Left kidney (tissue), 2 donors: ENCODE measurements around the gene S100A5. TPM values are rescaled to one million over a fixed set of nuclear protein-coding genes. Genes with fewer than 3 reads are reported as not detected.
"Not testable (repeated sequence)": the region's sequence is repeated elsewhere in the genome, so short reads cannot be mapped to it uniquely, and the experiment has no call there.

Experiments used
- DNase-seq: peaks from one replicate; pipeline ENCODE4 v3.0.0-alpha.2; 2013
- polyA plus RNA-seq: library from polyadenylated mRNA; unstranded; fragments of 120-200 nt; gene quantifications from one replicate; pipeline ENCODE4 v1.2.1, GENCODE V29; 2013; ENCODE audit not compliant: insufficient read length

S100A5 gene
- polyA plus RNA-seq, 1 donor = 1.3 TPM

GRCh38 chr1:153567621-153568366, 27.1 kb upstream of the S100A5 start:
- no peak for DNase-seq

DNA sequence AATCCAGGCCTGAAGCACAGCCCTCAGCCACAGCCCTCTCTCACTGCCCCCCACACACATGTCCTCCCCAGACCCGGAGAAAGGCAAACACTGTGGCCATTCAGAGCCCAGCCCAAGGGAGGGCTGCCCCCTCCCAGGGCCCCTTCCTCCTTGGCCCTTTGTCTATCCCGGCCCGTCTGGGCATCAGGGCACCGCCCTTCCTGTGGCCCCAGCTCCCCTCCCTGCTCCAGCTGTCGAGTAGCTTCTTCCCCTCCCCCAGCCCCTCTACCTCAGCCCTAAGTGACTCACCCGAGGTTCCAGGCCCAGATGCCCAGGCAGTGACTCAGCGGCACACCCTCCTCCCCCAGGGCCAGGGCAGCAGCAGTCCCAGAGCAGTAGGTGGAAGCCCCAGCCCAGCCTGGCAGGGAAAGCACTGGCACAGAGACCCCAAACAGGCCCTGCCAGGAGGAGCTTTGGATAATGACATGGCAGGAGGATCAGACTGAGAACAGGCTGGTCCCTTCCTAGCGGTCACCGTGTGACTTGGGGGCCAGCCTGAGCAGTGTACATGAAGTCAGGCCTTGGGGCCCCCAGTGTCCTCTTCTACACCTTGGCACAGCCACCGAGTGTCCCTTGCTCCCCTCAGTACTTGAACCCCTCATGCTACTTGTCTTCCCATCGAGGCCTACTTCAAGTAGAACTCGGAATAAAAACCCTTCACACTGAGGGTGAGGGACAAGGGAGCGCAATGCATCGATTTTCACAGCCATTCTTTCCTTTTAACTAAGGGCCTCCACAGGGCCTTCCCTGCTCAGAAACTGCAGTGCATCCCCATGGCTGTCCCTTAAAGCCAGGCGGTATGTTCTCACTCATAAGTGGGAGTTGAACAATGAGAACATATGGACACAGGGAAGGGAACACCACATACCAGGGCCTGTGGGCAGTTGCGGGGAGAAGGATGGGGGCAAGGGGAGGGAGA, 26.0 kb upstream of the S100A5 start:
- no peak for DNase-seq

DNA sequence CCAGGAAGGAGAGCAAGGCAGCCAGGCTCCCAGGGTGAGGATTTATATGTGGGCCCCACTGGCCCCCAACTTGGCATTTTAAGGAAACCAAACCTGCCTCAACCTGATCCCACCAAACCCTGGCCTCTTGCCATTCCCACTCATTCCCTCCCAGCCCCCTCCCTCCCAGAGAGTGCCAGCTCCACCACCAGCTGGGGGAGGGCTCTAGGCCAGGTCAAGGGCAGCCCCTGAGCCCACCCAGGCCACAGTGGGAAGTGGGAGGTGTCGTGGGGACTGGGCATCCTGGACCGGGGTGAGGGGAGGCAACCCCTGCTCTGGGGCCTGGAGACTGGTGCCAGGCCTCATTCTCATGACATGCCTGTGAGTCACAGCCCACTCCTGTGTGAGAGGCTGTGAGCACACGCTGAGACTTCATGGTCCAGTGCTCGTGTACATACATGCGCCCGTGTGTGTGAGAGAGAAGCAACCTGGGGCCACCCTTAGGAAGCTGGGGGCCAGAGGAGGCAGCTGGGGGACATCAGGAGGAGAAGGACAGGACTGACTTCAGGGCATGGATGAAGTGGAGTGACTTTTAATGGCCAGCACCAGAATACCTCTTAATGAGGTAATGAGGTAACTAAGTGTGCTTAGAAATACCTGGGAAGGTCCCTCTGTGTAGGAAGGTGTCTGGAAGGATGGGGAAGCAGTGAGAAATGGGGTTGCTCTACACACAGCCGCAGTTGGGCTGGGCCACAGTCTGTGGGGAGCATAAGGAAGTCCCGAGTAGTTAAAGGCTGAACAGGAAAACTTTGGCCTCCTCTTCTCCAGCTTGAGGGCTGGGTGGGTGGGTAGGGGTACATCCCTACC, 25.0 kb upstream of the S100A5 start, which contains the start of gene S100A2:
Gene S100A2 (minus strand): TSS at position 316 of the 846 bp plus-strand sequence. CDS start 1,967 bp downstream, outside the sequence.
- DNase-seq = no peak

DNA sequence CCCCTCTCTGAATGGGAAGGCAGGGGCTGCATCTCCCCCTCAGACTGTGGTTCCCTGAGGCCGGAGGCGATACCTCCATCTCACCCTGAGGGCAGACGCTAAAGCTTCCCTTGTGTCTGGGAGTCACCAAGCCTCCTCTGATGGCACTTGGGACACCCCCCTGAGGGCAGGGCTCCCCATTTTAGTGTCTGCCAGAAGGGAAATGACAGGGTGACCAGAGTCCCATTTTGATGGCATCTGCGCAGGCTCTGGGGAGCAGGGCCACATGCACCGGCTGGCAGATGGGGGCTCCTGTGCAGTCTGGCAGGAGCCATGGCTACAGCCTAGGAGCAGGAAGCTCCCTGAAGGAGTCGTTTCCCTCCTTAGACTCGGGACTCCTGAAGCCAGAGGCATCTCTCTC, 23.3 kb upstream of the S100A5 start:
- no peak for DNase-seq

- DNase-seq = no peak
Measured at GRCh38 chr1:153563483-153563901, 22.8 kb upstream of the S100A5 start.

GRCh38 chr1:153562021-153562420, 21.3 kb upstream of the S100A5 start:
- not testable (repeated sequence) for DNase-seq

- DNase-seq = no peak
Measured at GRCh38 chr1:153561466-153561985, 20.8 kb upstream of the S100A5 start.

DNA sequence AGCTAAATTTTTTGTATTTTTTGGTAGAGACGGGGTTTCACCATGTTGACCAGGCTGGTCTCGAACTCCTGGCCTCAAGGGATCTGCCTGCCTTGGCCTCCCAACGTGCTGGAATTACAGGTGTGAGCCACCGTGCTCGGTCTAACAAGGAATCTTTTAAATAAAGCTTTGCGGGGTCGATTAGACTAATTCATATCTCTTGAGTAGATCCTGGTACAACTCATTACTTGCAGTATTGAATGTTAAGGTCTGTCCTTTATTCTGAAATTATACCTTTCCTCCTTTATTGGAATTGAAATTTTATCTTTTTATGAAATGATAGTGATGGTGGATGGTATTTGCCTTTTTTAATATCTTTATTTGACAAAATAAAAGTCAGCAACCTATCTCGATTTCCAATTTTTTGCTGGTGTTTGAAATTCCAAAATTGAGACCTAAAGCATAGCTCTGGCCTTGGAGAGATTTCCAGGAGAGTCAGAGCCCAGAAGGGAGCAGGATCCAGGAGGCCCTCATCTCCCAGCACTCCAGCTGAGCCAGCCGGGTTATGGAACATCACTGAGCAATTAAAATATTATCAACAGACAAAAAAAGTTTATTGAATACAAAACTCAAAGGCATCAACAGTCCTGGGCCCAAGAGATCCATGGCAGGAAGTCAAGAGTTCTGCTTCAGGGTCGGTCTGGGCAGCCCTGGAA, 20.2 kb upstream of the S100A5 start:
- no peak for DNase-seq

- DNase-seq = no peak
Measured at GRCh38 chr1:153560241-153560640, 19.5 kb upstream of the S100A5 start.

DNA sequence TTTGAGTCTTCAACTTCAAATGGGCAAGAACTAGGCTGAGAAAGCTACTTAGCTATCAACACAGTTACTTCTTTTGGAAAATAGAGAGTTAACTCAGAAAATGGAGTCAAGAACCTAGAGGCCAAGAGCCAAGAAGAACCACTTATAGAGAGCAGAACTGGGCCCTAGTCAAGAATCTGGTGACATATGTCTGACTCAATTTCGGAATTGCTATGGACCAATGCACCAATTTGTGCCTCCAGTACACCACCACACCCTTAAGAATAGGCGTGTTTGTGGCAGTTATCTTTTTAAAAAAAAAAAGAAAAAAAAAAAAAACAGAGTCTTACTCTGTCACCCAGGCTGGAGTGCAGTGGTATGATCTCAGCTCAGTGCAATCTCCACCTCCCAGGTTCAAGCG, 17.1 kb upstream of the S100A5 start:
- no peak for DNase-seq

DNA sequence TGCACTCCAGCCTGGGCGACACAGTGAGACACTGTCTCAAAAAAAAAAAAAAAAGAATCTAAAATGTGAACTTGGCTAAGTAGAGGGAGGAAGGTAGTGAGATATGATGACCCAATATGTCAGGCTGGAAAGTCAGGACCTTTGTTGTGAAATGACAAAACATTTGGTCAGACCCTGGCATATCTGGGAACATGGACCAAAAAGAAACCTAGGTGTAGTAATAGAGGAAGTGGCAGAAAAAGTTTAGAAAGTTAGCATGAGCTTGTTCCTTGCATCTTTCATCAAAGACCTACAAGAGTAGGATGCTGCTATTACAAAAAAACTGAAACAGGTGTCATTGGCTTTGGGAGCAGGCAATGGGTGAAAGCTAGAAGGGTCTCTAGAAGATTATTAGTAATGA, 15.6 kb upstream of the S100A5 start:
- DNase-seq = no peak

GRCh38 chr1:153553830-153554541, 13.3 kb upstream of the S100A5 start:
- no peak for DNase-seq

DNA sequence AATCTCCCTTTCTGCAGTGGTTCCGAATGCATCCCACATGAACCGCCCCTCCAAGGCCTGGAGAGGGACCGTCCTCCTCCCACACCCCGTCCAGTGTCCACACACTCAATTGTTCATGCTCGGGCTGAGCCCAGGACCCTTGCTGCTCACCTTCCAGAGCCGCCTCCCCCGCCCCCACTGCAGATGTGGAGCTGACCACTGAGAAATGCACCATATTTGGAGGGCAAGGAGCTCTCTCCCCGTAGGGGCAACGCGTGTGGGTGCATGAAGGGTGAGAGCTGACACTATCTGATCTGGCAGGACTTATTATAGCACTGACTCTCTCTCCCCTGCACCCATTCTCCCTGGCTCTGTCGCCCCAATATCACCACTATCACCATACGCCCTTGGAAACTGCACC, 12.4 kb upstream of the S100A5 start:
- no peak for DNase-seq

DNA sequence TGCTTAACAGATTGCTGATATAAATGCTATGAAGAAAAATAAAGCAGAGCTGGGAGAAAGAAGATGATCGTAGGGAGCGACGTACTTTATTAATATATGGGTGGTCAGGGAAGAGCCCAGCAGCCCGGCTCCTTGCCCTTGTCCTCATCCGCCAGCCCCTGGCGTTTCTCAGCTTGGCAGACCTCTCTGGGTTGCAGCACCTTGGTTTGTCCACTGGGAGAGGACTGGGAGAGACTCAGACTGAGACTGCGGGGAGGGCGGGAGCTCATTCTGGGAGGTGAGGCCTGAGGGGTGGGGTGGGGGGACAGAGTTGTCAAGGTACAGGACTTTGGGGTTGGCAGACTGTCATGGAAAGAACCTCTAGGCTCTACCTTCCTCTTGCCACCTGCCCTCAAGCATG, 11.6 kb upstream of the S100A5 start:
- DNase-seq = no peak

DNA sequence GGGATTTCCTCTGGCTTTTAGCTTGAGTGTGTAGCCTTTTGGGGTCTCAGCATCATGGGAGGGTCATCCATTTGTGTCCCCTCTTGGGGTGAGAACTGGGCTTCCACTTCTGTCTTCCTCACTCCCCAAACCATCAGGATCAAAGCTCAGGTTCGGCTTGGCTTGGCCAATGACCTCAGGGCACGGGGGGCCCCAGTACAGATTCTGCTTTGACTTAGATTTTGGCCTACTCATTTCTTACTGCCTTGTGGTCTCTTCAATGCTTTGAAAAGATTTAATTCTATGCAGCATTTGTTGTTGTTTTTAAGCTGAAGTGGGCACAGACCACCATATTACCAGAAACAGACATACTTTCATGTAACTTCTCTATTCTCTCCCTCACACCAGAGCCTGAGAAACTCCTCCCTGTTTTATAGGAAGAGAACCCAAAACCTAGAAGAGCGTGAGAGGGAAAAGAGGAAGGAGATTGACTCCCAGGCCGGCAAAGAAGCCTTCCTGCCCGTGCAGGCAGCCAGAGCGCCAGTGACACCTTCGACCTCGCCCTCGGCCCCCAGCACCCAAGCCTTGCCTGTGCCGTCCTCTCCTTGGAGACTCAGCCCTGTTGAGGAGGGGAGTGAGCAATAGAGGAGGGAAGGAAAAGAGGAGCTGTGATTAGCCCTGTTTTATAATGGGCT, 10.2 kb upstream of the S100A5 start:
- no peak for DNase-seq

- no peak for DNase-seq
Measured at GRCh38 chr1:153550398-153550758, 9.6 kb upstream of the S100A5 start.

GRCh38 chr1:153549741-153550397, 9.1 kb upstream of the S100A5 start:
- no peak for DNase-seq

DNA sequence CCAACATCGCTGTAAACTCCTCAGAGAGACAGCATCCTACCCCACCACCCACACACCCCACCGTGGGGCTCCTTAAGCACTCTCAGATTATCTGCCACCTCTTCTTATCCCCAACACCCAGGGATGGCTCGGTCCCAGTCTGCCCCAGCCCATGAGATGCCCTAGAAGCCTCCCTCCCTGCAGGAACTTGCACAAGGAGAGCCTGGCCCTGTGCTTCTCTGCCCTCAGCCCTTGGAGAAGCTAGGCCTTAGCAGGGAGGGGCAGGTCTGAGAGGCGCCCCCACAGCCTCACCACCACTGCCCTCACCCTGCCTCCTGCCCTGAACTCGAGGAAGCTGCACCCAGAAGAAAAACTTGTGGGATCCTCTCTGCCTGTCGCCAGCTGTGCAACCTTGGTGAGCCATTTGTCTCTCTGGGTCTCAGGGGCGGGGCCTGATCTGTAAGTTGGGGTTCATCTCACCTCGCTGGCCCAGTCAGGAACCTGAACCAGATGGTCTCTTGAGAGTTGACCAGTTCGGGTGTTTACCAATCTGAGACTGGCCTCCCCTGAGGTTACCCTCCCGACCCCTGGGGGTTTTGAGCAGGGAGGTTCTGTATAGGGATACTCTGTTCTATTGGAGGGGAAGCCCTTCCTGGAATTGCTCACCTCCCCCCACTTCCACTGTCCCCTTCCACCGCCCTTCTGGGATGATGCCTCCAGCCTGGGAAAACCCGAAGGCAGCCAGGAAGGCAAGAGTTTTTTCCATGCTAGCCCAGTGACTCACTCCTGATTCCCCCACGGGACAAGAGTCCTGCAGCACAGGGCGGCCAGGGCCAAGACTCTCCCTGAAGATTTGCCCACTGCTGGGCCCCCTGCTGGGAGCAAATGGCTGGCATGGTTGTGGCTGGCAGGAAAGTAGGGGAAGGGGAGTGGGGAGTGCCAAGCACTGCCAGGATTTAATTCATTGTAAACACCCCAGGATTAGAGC, 8.3 kb upstream of the S100A5 start, which contains the start of gene S100A3:
Gene S100A3 (minus strand): TSS at position 537 of the 967 bp plus-strand sequence. CDS start 773 bp downstream, outside the sequence.
- no peak for DNase-seq
